Transverse colon (tissue), 4 donors: ENCODE results near the gene ZBED1. TPM values are rescaled to one million over a fixed set of nuclear protein-coding genes. Genes with fewer than 3 reads are reported as not detected.
"Not testable (repeated sequence)": the region's sequence is repeated elsewhere in the genome, so short reads cannot be mapped to it uniquely, and the experiment has no call there.

ENCODE experiments used
- DNase-seq: peaks from one replicate; pipeline ENCODE4 v3.0.0-alpha.2; 2019
- H3K27ac ChIP-seq, 4 donors: fragments of 200-600 bp; sonication (generic); 2 replicates each; pipeline ENCODE4 v1.5.1; 2016 to 2018; ENCODE audit warnings: inconsistent platforms in 4 of 4
- H3K27me3 ChIP-seq: fragments of 200-600 bp; sonication (generic); 2 replicates; pipeline ENCODE4 v1.5.1; 2017; ENCODE audit warnings: inconsistent platforms
- H3K36me3 ChIP-seq, 4 donors: fragments of 200-600 bp; sonication (generic); 2 replicates each; pipeline ENCODE4 v1.5.1; 2017 to 2019; ENCODE audit warnings: inconsistent platforms in 4 of 4
- H3K4me1 ChIP-seq, 4 donors: fragments of 200-600 bp; sonication (generic); 2 replicates each; pipeline ENCODE4 v1.5.1; 2017 to 2020; ENCODE audit warnings: inconsistent platforms in 4 of 4
- H3K4me3 ChIP-seq, 4 donors: fragments of 200-600 bp; sonication (generic); 1 replicate in 1 of 4; 2 replicates in 3 of 4; pipeline versions ENCODE4 v1.5.1 to v1.6.1; 2017 to 2019; ENCODE audit warnings: inconsistent platforms in 4 of 4
- H3K9me3 ChIP-seq, 2 donors: fragments of 200-600 bp; sonication (generic); 2 replicates each; pipeline ENCODE4 v1.5.1; 2017 to 2019; ENCODE audit warnings: inconsistent platforms in 2 of 2
- EP300 ChIP-seq: sonication (generic); formaldehyde crosslinking; IDR thresholded peaks from one replicate; pipeline ENCODE4 v1.6.1; 2017; ENCODE audit warnings: antibody characterized with exemption, low read depth
- POLR2A ChIP-seq: fragments of 450-650 bp; IDR thresholded peaks from one replicate; pipeline ENCODE4 v1.6.1; 2016; ENCODE audit warnings: antibody characterized with exemption, mild to moderate bottlenecking, moderate library complexity
- POLR2AphosphoS5 ChIP-seq, 3 donors: sonication (generic); formaldehyde crosslinking; IDR thresholded peaks; one replicate each; pipeline ENCODE4 v1.6.1; 2016; ENCODE audit warnings: antibody characterized with exemption in 3 of 3
- WGBS, 2 donors: methylation state at CpG; one replicate each; pipeline ENCODE4 v1.1.5; 2018; ENCODE audit warnings: low coverage in 1 of 2; 5-methylcytosine and 5-hydroxymethylcytosine counted together
- in situ Hi-C, 4 donors: fragments of 200-750 bp; cut with MboI; loops; one replicate each; pipeline versions ENCODE4 v1.15.0 to v1.15.1; 2017; ENCODE audit warnings: low sequenced_read_pairs in 3 of 4, low pct_ligation_motif_present in 1 of 4, low pct_unique_long_range_greater_than_20kb in 1 of 4
- intact Hi-C: fragments of 100-400 bp; cut with DNase I; formaldehyde crosslinking; loops from one replicate; pipeline ENCODE4 v1.15.1; 2023; ENCODE audit warnings: low total_unique reads
- total RNA-seq, 4 donors: library from RNA; depleted of rRNA; stranded (reverse); fragments of >200 nt; gene quantifications; one replicate each; pipeline ENCODE4 v1.1.0, GENCODE V29; 2016
- TF ChIP-seq, protein P1 (sequence below), 5 experiments: fragments of 200-600 bp in 3 of 5; fragments of 450-650 bp in 2 of 5; sonication (generic) in 3 of 5; IDR thresholded peaks; 1 replicate in 2 of 5; 2 replicates in 3 of 5; pipeline ENCODE4 v1.5.1; 2016 to 2017; ENCODE audit warnings: antibody characterized with exemption in 5 of 5, inconsistent platforms in 3 of 5, mild to moderate bottlenecking in 2 of 5, moderate library complexity in 1 of 5

The ZBED1 gene
- total RNA-seq, 4 donors from 2014 or later = 44.0 to 94.3 (median 67.1) TPM

DNA sequence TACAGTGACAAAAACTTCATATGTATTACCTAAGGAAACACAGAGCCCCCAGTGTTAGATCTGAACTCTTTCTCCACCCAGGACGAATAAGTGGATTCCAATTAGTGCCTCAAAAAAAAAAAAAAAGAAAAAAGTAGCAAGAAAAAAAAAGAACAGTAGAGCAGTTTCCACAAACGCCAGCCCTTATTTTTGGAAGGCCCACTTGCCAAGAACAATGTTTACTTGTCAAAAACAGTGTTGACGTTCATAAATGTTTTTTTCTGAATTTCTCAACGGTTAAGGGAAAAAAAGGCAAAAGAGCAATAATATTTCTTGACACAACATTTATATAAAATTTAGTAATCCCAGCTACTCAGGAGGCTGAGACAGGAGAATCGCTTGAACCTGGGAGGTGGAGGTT lies 38.7 kb downstream of the ZBED1 start:
- no peak for DNase-seq
- Histone ChIP-seq H3K4me1 (peaks cover 0 to 3% (median 0%) of the 10 kb centered on the region in 4 donors), H3K27ac (no peak overlapping the region), H3K4me3 (no peak overlapping the region), H3K9me3 (no peaks in the 10 kb centered on the region), H3K27me3 (no peaks in the 10 kb centered on the region), H3K36me3 (no peaks in the 10 kb centered on the region)
- in situ Hi-C loops (no loop called here), intact Hi-C loops (no loop called here)
- no peak for TF ChIP-seq POLR2A
- WGBS, 2 donors = 59 to 67% methylated on average over 5 of the region's 5 CpGs

- TF ChIP-seq POLR2AphosphoS5 (IDR thresholded peaks at IDR 0.05) (no peak), POLR2A (no peak), EP300 (no peak)
- TF ChIP-seq, protein P1, sequence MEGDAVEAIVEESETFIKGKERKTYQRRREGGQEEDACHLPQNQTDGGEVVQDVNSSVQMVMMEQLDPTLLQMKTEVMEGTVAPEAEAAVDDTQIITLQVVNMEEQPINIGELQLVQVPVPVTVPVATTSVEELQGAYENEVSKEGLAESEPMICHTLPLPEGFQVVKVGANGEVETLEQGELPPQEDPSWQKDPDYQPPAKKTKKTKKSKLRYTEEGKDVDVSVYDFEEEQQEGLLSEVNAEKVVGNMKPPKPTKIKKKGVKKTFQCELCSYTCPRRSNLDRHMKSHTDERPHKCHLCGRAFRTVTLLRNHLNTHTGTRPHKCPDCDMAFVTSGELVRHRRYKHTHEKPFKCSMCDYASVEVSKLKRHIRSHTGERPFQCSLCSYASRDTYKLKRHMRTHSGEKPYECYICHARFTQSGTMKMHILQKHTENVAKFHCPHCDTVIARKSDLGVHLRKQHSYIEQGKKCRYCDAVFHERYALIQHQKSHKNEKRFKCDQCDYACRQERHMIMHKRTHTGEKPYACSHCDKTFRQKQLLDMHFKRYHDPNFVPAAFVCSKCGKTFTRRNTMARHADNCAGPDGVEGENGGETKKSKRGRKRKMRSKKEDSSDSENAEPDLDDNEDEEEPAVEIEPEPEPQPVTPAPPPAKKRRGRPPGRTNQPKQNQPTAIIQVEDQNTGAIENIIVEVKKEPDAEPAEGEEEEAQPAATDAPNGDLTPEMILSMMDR (IDR thresholded peaks at IDR 0.05) = no peak
- no peaks in the 10 kb centered on the region for H3K27me3 ChIP-seq
- in situ Hi-C loops (no loop called here), intact Hi-C loops (loop anchor here (1.0 kb wide), 1 partner anchor 23 kb away; no protein-coding TSS in a partner anchor)
- peaks cover 0 to 3% (median 0%) of the 10 kb centered on the region in 4 donors for H3K4me1 ChIP-seq
- H3K9me3 ChIP-seq = no peaks in the 10 kb centered on the region
- H3K36me3 ChIP-seq = no peaks in the 10 kb centered on the region
- no peak overlapping the region for H3K27ac ChIP-seq
- 73 to 75% methylated on average over 5 to 8 of the region's 8 CpGs for WGBS, 2 donors
- no peak for DNase-seq
- H3K4me3 ChIP-seq = no peak overlapping the region
Observed at GRCh38 chrX:2461711-2462016, 39.1 kb downstream of the ZBED1 start.

DNA sequence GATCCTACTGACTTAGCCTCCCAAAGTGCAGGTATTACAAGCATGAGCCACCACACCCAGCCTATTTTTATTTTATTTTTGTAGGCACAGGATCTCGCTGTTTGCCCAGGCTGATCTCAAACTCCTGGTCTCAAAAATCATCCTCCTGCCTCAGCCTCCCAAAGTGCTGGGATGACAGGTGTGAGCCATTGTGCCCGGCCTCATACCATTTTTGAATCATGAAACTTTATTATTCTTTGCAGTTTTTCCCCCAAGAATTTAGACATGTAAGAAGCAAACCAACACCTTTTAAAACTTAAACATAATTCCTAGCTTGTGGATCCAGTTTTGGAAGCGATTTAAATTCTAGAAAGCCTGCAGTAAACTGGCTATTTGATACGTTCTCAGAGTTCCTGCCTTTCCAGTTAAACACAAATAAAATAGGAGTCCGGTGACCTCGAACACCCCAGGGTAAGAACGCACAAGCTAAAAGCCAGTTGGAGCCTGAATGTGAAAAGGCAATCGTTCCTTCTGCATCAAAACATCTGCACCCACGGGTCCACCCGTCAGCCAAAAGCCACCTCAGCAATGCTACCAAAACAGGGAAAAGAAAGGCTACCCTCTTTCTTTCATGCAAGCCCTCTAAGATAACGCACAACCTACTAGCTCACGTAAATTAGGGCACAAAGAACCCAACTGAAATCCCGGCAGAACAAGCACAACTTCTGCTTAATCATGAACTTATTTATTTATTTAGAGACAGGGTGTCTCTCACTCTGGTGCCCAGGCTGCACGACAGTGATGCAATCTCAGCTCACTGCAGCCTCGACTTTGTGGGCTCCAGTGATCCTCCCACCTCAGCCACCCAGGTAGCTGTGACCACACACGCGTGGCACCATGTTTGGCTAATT lies 39.7 kb downstream of the ZBED1 start:
- in situ Hi-C loops, H3K27ac ChIP-seq, H3K36me3 ChIP-seq, DNase-seq, H3K9me3 ChIP-seq, H3K27me3 ChIP-seq, H3K4me3 ChIP-seq, H3K4me1 ChIP-seq: not testable (repeated sequence)
- WGBS, 2 donors = 83% methylated on average over 8 to 17 of the region's 17 CpGs
- intact Hi-C loops = loop anchor here (1.0 kb wide), 1 partner anchor 23 kb away; no protein-coding TSS in a partner anchor

DNA sequence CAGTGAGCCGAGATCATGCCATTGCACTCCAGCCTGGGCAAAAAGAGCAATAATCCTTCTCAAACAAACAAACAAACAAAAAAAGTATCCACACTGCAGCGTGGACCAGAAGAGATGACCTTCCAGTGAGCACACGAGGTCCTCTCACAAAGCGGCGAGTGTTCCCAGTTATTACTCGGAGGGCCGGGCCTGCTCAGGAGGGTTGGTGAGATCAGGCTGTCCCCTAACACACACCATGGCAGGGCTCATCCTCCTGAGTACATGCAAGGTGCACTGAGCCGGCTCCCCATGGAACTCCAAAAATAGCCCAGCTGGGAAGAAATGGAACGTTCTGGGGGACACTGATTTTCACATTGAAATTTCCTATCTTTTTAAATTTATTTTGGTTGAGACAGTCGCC lies 40.7 kb downstream of the ZBED1 start:
- DNase-seq, H3K36me3 ChIP-seq, in situ Hi-C loops, H3K27me3 ChIP-seq, intact Hi-C loops, H3K4me3 ChIP-seq, H3K9me3 ChIP-seq, H3K27ac ChIP-seq, H3K4me1 ChIP-seq: not testable (repeated sequence)
- 80 to 90% methylated on average over 2 to 10 of the region's 10 CpGs for WGBS, 2 donors

- no peaks in the 10 kb centered on the region for H3K36me3 ChIP-seq
- intact Hi-C loops = no loop called here
- 94 to 100% methylated on average over 2 to 6 of the region's 6 CpGs for WGBS, 2 donors
Observed at GRCh38 chrX:2458309-2458708, 42.5 kb downstream of the ZBED1 start.

More at GRCh38 chrX:2458309-2458708, 42.5 kb downstream of the ZBED1 start:
- Histone ChIP-seq H3K27me3 (no peaks in the 10 kb centered on the region), H3K27ac (no peak overlapping the region), H3K4me1 (peaks cover 0 to 3% (median 0%) of the 10 kb centered on the region in 4 donors), H3K4me3 (no peak overlapping the region), H3K9me3 (no peaks in the 10 kb centered on the region)
- TF ChIP-seq, protein P1 (IDR thresholded peaks at IDR 0.05) = no peak
- TF ChIP-seq EP300 (no peak), POLR2A (no peak), POLR2AphosphoS5 (IDR thresholded peaks at IDR 0.05) (no peak)
- DNase-seq = no peak
- in situ Hi-C loops = no loop called here
